GM19452 (cell line): ENCODE results near the gene OLFM1.
"Not testable (repeated sequence)": the region's sequence is repeated elsewhere in the genome, so short reads cannot be mapped to it uniquely, and the experiment has no call there.

Experiments used
- ATAC-seq: cut with Tn5 transposase; IDR thresholded peaks from one replicate; pipeline ENCODE4 v1.9.1; 2021; ENCODE audit not compliant: unreplicated experiment

The OLFM1 gene

GRCh38 chr9:135056541-135056940 is 30.9 kb upstream of the OLFM1 start:
- no peak for ATAC-seq

- no peak for ATAC-seq
Measured at GRCh38 chr9:135060461-135061116, 26.9 kb upstream of the OLFM1 start.

GRCh38 chr9:135061441-135061840 is 26.0 kb upstream of the OLFM1 start:
- no peak for ATAC-seq

- ATAC-seq, result no peak
Measured at GRCh38 chr9:135062254-135062653, 25.2 kb upstream of the OLFM1 start.

- ATAC-seq, result not testable (repeated sequence)
Measured at GRCh38 chr9:135063466-135063865, 24.0 kb upstream of the OLFM1 start.

- ATAC-seq, result not testable (repeated sequence)
Measured at GRCh38 chr9:135063888-135064287, 23.6 kb upstream of the OLFM1 start.

GRCh38 chr9:135065151-135065550 is 22.3 kb upstream of the OLFM1 start:
- ATAC-seq, result no peak

- ATAC-seq, result no peak
Measured at GRCh38 chr9:135065804-135066203, 21.7 kb upstream of the OLFM1 start.

- ATAC-seq, result no peak
Measured at GRCh38 chr9:135066291-135066690, 21.2 kb upstream of the OLFM1 start.

GRCh38 chr9:135067096-135067710 is 20.3 kb upstream of the OLFM1 start:
- no peak for ATAC-seq

GRCh38 chr9:135068776-135069415 is 18.6 kb upstream of the OLFM1 start:
- ATAC-seq, result no peak

- ATAC-seq, result no peak
Measured at GRCh38 chr9:135069558-135070197, 17.8 kb upstream of the OLFM1 start.

GRCh38 chr9:135070198-135070951 is 17.1 kb upstream of the OLFM1 start:
- ATAC-seq, result no peak

- ATAC-seq, result no peak
Measured at GRCh38 chr9:135070964-135071735, 16.3 kb upstream of the OLFM1 start.

GRCh38 chr9:135073081-135073740 is 14.3 kb upstream of the OLFM1 start:
- no peak for ATAC-seq

- ATAC-seq, result no peak
Measured at GRCh38 chr9:135073741-135074305, 13.6 kb upstream of the OLFM1 start.

GRCh38 chr9:135074354-135075233 is 12.9 kb upstream of the OLFM1 start:
- no peak for ATAC-seq
